GM12873 (cell line): Measurements from ENCODE around the gene ACACA.

Source experiments
- TF ChIP-seq, protein P1 (sequence below): IDR thresholded peaks from 2 replicates; pipeline ENCODE4 v1.5.1; 2012; ENCODE audit warnings: low read depth, mild to moderate bottlenecking, moderate library complexity, low read length, control low read depth; ENCODE audit not compliant: insufficient read depth; ENCODE audit errors: missing control alignments

ACACA gene

DNA sequence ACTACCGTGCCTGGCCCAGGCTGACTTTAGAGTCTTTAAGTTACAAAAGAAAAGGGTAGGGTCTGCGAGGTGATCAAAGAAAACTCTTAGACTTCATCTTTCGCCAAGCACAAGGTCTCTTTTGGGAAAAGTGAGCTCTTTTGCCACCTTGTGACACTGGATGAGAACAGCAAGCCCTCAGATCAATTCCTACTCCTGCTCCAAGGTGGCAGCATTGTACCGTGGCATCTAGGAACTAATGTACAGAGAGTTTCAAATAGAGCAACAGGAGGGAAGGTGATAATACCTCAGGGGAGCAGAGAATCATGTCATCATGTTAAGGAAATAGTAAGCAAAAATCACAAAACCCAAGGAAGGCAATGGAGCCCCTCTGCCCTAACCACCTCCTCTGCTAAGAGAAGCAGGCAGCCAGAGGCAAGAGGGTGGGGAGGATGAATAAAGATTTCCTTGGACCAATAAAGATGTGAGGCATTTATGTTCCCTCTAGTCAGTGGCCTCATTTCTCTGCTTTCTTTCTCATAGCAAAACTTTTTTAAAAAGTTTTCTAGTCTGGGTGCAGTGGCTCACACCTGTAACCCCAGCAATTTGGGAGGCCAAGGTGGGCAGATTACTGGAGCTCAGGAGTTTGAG is 33.0 kb downstream of the ACACA start:
- TF ChIP-seq, protein P1, sequence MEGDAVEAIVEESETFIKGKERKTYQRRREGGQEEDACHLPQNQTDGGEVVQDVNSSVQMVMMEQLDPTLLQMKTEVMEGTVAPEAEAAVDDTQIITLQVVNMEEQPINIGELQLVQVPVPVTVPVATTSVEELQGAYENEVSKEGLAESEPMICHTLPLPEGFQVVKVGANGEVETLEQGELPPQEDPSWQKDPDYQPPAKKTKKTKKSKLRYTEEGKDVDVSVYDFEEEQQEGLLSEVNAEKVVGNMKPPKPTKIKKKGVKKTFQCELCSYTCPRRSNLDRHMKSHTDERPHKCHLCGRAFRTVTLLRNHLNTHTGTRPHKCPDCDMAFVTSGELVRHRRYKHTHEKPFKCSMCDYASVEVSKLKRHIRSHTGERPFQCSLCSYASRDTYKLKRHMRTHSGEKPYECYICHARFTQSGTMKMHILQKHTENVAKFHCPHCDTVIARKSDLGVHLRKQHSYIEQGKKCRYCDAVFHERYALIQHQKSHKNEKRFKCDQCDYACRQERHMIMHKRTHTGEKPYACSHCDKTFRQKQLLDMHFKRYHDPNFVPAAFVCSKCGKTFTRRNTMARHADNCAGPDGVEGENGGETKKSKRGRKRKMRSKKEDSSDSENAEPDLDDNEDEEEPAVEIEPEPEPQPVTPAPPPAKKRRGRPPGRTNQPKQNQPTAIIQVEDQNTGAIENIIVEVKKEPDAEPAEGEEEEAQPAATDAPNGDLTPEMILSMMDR = peak; percentile 100

DNA sequence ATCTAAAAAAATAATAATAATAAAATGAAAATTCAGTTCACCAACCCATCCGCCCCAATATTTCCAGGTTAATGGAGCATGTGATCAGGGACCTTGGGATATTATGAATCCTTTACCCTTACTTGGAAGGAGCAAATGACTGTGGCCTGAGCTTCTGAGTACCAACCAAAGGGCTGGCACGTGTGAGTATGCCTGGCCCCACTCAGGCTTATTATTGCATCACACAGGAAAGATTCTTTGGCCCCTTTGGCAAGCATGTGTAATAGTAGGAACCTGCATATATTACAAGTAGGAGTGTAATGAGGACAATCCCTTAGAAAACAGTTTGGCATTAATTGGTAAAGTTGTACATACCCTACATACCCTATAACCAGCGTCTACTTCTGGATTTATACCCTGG is 38.1 kb downstream of the ACACA start:
- TF ChIP-seq, protein P1 = no peak

- TF ChIP-seq, protein P1 = no peak
These were observed 41.0 kb downstream of the ACACA start for GRCh38 chr17:37365589-37365988.

DNA sequence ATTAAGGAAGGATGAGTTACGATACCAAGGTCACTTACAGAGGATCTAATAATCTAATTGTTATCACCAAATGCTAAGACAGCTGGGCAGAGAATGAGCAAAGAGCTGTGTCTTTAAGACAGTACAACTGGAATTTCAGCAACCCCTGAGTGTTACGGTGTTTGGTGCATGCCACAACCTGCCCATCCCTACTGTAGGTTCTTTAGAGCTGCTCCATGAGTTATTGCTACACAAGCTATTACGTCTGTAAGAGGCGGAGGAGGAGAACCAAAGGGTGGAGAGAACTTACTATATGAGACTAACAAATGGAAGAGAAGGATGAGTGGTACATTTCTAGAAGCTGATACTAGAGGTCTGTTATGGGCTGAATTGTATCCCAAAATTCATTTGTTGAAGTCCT is 45.1 kb downstream of the ACACA start:
- TF ChIP-seq, protein P1 = no peak

- TF ChIP-seq, protein P1 = no peak
These were observed 46.0 kb downstream of the ACACA start for GRCh38 chr17:37360632-37361031.

DNA sequence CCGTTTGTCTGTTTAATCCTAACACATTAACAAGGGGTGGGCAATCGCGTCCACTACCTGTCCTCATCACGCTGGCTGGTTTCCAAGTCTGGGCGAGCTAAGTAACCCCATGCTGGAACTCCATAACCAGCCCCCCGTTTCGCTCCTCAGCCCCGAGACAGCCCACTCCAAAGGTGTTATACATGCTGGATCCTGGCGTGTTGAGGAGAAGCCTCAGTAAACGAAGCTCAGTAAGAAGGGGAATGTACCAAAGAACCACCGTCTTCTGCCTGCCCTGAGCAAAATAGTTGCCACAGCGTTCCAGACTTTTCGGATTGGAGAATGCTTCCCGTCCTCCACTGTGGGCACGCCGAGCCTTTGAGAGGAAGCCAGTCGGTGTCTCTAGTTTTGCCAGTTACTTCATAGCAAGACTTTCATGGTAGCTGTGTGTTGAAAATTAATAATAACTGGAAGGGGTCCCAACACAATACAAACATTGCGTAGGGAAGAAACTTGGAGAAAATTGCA is 46.9 kb downstream of the ACACA start:
- TF ChIP-seq, protein P1 = no peak

GRCh38 chr17:37358830-37359681 is 47.6 kb downstream of the ACACA start:
- TF ChIP-seq, protein P1 = peak; percentile 18
